ENCODE data around the gene NXN. TPM values are rescaled to one million over a fixed set of nuclear protein-coding genes. Genes with fewer than 3 reads are reported as not detected.
A peak's percentile ranks its signal among the peaks of the same experiment; 100 is the strongest.

The NXN gene
- total RNA-seq, 1 donor from 2014 or later: 53.1 TPM

DNA sequence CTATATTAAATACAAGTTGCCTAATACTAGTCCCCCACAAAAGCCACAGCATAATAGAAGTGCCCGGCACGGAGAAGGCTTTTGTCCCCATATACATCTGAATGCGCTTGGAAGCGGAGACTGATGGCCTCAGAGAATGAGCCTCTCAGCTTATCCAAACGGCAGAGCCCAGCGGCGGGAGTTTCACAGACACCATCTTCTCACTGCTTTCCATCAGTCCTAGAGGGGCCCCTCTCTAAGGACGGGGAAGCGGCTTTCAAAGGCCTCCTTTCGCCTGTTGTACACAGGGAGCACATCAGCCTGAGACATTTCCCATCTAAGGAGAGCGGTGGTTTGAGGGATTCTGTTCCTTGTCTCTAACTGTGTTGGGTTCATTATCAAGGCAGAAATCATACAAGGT, 16.9 kb downstream of the NXN start:
- TF ChIP-seq, protein P1, sequence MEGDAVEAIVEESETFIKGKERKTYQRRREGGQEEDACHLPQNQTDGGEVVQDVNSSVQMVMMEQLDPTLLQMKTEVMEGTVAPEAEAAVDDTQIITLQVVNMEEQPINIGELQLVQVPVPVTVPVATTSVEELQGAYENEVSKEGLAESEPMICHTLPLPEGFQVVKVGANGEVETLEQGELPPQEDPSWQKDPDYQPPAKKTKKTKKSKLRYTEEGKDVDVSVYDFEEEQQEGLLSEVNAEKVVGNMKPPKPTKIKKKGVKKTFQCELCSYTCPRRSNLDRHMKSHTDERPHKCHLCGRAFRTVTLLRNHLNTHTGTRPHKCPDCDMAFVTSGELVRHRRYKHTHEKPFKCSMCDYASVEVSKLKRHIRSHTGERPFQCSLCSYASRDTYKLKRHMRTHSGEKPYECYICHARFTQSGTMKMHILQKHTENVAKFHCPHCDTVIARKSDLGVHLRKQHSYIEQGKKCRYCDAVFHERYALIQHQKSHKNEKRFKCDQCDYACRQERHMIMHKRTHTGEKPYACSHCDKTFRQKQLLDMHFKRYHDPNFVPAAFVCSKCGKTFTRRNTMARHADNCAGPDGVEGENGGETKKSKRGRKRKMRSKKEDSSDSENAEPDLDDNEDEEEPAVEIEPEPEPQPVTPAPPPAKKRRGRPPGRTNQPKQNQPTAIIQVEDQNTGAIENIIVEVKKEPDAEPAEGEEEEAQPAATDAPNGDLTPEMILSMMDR (IDR thresholded peaks at IDR 0.05; ENCODE audit: unreplicated experiment): no peak
- no peak for DNase-seq (ENCODE audit: low spot score, unreplicated experiment)

DNA sequence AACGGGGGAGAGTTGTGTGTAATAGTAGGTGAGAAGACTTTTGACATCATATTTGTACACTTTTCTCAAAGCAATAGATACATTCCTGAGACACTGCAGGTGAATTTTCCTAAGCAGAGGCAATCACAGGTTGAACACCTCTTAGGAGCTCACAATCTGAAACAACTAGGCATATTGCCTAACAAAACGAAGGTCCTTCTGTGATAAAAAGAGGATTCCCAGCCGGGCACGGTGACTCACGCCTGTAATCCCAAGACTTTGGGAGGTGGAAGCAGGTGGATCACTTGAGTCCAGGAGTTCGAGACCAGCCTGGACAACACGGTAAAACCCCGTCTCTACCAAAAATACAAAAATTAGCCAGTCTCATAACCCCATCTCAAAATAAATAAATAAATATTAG, 17.4 kb downstream of the NXN start:
- Mint-ChIP-seq H3K9me3 (ENCODE audit: low read depth) (no peaks in the 10 kb centered on the region), H3K27ac (no peak overlapping the region), H3K27me3 (no peaks in the 10 kb centered on the region), H3K36me3 (ENCODE audit: insufficient read depth) (peaks cover 5% of the 10 kb centered on the region), H3K4me1 (ENCODE audit: low read depth) (peaks cover 26% of the 10 kb centered on the region), H3K4me3 (ENCODE audit: low read depth) (no peak overlapping the region)
- TF ChIP-seq, protein P1 (IDR thresholded peaks at IDR 0.05; ENCODE audit: unreplicated experiment): no peak
- no peak for DNase-seq (ENCODE audit: low spot score, unreplicated experiment)

More for the DNA sequence above, 16.9 kb downstream of the NXN start:
- H3K27me3 Mint-ChIP-seq: no peaks in the 10 kb centered on the region
- peaks cover 4% of the 10 kb centered on the region for H3K36me3 Mint-ChIP-seq (ENCODE audit: insufficient read depth)
- no peaks in the 10 kb centered on the region for H3K9me3 Mint-ChIP-seq (ENCODE audit: low read depth)
- no peak overlapping the region for H3K4me3 Mint-ChIP-seq (ENCODE audit: low read depth)
- H3K27ac Mint-ChIP-seq: peak overlapping the region; percentile 81
- peaks cover 28% of the 10 kb centered on the region for H3K4me1 Mint-ChIP-seq (ENCODE audit: low read depth)

DNA sequence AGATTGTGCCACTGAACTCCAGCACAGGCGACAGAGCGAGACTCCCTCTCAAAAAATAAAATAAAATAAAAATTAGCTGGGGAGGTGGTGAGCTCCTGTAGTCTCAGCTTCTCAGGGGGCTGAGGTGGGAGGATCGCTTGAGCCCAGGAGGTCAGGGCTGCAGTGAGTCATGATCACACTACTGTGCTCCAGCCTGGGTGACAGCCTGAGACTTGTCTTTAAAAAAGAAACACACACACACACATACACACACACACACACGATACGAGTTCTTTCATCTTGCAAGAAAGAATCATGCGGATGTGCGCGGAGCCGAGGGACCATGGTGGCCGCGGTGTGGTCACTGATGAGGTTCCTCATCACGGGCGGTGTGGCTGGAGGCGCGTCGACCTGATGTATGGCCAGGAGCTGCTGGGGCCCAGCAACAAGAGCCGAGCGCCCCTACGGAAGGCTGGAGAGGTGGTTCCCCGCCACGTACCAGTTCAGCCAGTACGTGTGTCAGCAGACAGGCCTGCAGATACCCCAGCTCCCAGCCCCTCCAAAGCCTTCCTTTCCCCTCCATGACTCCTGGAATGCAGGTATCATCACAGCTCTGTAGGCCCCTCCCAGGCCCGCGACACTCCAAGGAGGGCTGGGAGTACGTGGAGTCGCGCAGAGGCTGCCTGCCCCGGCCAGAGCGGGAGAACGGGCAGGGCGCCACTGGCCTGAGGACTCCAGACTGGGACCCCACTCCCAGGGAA, 20.7 kb downstream of the NXN start:
- Mint-ChIP-seq H3K27ac (no peak overlapping the region), H3K4me3 (ENCODE audit: low read depth) (no peak overlapping the region)

DNA sequence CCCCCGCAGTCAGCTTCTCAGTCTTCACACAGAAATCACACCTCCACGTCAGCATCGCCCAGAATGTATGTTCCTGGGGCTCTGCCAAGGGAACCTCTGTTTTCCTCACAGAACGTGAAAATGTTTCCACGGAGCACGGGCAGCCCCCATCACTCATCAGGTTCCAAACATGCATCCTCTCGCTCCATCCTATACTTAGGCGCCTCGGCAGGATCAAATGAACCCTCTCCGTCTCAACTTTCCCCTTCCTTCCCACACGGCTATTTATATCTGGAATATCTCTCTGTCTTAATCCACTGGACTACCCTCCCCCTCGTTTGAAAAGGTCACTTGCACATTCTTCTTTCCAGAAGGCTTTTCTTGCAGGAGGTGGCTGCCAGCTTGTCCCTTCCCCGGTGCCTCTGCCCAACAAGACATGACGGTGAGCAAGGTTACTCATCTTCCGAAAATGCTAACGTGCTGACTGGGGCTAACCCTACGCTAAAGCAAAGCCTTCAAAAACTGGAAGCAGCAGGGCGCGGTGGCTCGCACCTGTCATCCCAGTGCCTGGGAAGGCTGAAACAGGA, 21.6 kb downstream of the NXN start:
- Mint-ChIP-seq H3K4me1 (ENCODE audit: low read depth) (peaks cover 14% of the 10 kb centered on the region), H3K27me3 (no peaks in the 10 kb centered on the region), H3K4me3 (ENCODE audit: low read depth) (no peak overlapping the region), H3K9me3 (ENCODE audit: low read depth) (no peaks in the 10 kb centered on the region), H3K36me3 (ENCODE audit: insufficient read depth) (peaks cover 12% of the 10 kb centered on the region), H3K27ac (no peak overlapping the region)
- TF ChIP-seq, protein P1 (IDR thresholded peaks at IDR 0.05; ENCODE audit: unreplicated experiment): no peak
- no peak for DNase-seq (ENCODE audit: low spot score, unreplicated experiment)

More for the DNA sequence above, 20.7 kb downstream of the NXN start:
- no peak for DNase-seq (ENCODE audit: low spot score, unreplicated experiment)
- Mint-ChIP-seq H3K27me3 (no peaks in the 10 kb centered on the region), H3K4me1 (ENCODE audit: low read depth) (peaks cover 15% of the 10 kb centered on the region), H3K9me3 (ENCODE audit: low read depth) (no peaks in the 10 kb centered on the region), H3K36me3 (ENCODE audit: insufficient read depth) (peaks cover 12% of the 10 kb centered on the region)
- TF ChIP-seq, protein P1 (IDR thresholded peaks at IDR 0.05; ENCODE audit: unreplicated experiment): no peak

DNA sequence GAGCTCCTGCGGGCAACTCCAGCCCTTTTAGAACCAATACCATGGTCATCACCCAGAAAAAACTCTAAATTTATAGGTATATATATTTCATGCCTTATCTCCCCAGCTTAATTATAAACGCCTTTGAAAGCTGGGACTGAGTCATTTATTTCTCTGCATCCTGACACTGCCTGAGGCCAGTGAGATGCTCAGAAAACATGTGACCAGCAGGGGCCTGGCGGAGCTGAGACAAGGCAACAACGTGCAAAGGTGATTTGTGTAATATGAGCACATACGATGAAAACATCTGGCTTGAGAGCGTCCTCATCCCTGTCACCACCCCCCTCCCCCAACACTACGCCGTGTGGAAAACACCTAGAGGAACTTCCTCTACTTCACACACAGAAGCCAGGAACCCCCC, 22.7 kb downstream of the NXN start:
- no peak for DNase-seq (ENCODE audit: low spot score, unreplicated experiment)
- H3K36me3 Mint-ChIP-seq (ENCODE audit: insufficient read depth): peaks cover 12% of the 10 kb centered on the region
- H3K4me3 Mint-ChIP-seq (ENCODE audit: low read depth): peak overlapping the region; percentile 7
- H3K9me3 Mint-ChIP-seq (ENCODE audit: low read depth): no peaks in the 10 kb centered on the region
- peaks cover 11% of the 10 kb centered on the region for H3K4me1 Mint-ChIP-seq (ENCODE audit: low read depth)
- TF ChIP-seq, protein P1 (IDR thresholded peaks at IDR 0.05; ENCODE audit: unreplicated experiment): no peak
- H3K27me3 Mint-ChIP-seq: no peaks in the 10 kb centered on the region
- peak overlapping the region; percentile 13 for H3K27ac Mint-ChIP-seq

All from progenitor cell of endocrine pancreas (in vitro differentiated cells).